SK-N-MC (cell line): ENCODE measurements around the gene TSHZ2.

Experiments
- DNase-seq: peaks from one replicate; pipeline ENCODE4 v3.0.0-alpha.2; 2011; ENCODE audit warnings: low read depth, low spot score
- H3K27ac ChIP-seq: fragments of 200-600 bp; sonication (generic); 2 replicates; pipeline ENCODE4 v1.5.1; 2016; ENCODE audit warnings: mixed run types
- H3K36me3 ChIP-seq: fragments of 200-600 bp; sonication (generic); 2 replicates; pipeline ENCODE4 v1.6.1; 2017; ENCODE audit warnings: antibody characterized with exemption, low read length, mixed read lengths; ENCODE audit not compliant: insufficient read depth
- H3K4me3 ChIP-seq: fragments of 200-600 bp; sonication (generic); 2 replicates; pipeline ENCODE4 v1.5.1; 2016
- H3K9ac ChIP-seq: fragments of 200-600 bp; sonication (generic); 2 replicates; pipeline ENCODE4 v1.8.0; 2017; ENCODE audit warnings: mixed run types, mixed read lengths; ENCODE audit not compliant: insufficient read length
- H3K9me3 ChIP-seq: fragments of 200-600 bp; sonication (generic); 2 replicates; pipeline ENCODE4 v1.6.1; 2017; ENCODE audit warnings: low read depth, mild to moderate bottlenecking, antibody characterized with exemption, low read length, moderate library complexity, mixed read lengths
- EZH2 ChIP-seq: fragments of 200-600 bp; sonication (generic); IDR thresholded peaks from one replicate; pipeline ENCODE4 v1.6.1; 2017; ENCODE audit warnings: antibody characterized with exemption
- FOXP2 ChIP-seq: optimal IDR thresholded peaks from 2 replicates; pipeline ENCODE3; 2011; ENCODE audit warnings: mild to moderate bottlenecking, moderate library complexity; ENCODE audit not compliant: insufficient read depth; ENCODE audit errors: extremely low read length, control extremely low read depth
- POLR2AphosphoS5 ChIP-seq: IDR thresholded peaks from 2 replicates; pipeline ENCODE4 v1.6.1; 2012; ENCODE audit warnings: mild to moderate bottlenecking, low read depth, low read length, borderline replicate concordance

Gene TSHZ2

DNA sequence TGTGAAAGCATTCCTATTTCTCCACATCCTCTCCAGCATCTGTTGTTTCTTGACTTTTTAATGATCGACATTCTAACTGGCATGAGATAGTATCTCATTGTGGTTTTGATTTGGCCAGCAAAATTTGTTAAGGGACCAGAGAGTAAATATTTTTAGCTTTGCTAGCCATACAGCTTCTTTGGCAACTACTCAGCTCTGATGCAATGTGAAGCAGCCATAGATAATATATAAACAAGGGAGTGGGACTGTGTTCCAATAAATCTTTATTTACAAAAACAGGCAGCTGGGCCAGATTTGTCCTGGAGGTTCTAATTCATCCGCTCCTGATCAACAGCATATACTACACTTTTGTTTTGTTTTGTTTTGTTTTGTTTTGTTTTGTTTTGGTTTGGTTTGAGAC lies 418.6 kb downstream of the TSHZ2 start:
- no peak overlapping the region for H3K9ac ChIP-seq
- no peak overlapping the region for H3K4me3 ChIP-seq

DNA sequence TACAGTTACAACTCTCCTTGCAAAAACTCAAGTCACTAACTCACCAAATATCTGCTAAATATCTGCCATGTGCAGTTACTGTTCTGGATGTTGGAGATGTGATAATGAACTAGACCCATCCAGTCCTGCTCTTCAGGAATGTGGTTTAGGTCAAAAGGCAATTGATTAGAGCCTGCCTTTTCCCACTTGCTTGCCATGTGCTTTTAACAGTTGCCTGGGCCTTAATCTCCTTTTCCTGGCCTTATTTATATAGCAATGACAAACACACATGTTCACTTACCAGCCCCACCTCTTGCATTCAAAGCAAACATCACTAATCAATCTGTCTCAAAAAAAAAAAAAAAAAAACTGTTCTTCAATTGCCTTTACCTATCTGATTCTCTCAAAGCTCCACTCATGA lies 422.3 kb downstream of the TSHZ2 start:
- Histone ChIP-seq H3K36me3 (no peaks in the 10 kb centered on the region), H3K4me3 (no peak overlapping the region), H3K9me3 (no peaks in the 10 kb centered on the region), H3K9ac (no peak overlapping the region), H3K27ac (no peak overlapping the region)
- DNase-seq, result no peak
- TF ChIP-seq POLR2AphosphoS5 (no peak), EZH2 (no peak), FOXP2 (no peak)

More for the DNA sequence above, 418.6 kb downstream of the TSHZ2 start:
- Histone ChIP-seq H3K9me3 (no peaks in the 10 kb centered on the region), H3K36me3 (no peaks in the 10 kb centered on the region), H3K27ac (no peak overlapping the region)
- DNase-seq, result no peak
- TF ChIP-seq EZH2, result no peak

DNA sequence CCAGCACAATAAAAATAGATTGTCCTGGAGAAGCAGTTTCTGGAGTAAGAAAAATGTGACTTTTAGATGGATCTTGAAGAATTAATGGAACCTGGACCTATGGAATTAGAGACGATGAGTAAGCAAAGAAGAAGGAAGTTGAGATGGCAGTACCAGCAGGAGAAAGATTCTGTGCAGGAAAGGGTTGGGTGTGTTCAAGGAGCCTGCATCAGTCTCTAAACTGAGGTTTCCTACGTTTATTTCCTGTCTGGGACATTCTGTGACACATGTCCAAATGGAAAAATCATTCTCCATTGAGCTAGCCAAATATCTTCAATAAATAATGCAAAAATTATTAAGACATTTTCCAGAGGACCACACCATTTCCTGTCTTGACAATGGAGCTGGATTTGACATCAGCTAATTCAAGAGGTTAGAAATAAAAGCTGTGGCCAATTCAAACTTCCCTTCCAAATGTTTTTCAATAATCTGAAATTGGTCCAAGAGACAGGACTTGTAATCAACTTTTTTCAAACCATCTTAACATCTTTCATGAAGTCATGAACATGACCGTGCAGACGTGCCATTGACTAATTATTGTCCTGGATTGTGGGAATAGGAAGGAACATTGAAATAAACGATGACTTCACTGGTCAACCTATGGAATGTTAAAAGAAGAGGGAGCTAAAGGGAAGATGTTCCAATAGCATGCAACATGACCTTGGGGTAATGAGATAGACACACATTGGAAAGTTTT lies 423.2 kb downstream of the TSHZ2 start:
- Histone ChIP-seq H3K9ac (no peak overlapping the region), H3K36me3 (no peaks in the 10 kb centered on the region), H3K4me3 (no peak overlapping the region), H3K27ac (no peak overlapping the region), H3K9me3 (no peaks in the 10 kb centered on the region)
- no peak for DNase-seq
- no peak for TF ChIP-seq FOXP2
- TF ChIP-seq EZH2, result no peak
- TF ChIP-seq POLR2AphosphoS5, result no peak

DNA sequence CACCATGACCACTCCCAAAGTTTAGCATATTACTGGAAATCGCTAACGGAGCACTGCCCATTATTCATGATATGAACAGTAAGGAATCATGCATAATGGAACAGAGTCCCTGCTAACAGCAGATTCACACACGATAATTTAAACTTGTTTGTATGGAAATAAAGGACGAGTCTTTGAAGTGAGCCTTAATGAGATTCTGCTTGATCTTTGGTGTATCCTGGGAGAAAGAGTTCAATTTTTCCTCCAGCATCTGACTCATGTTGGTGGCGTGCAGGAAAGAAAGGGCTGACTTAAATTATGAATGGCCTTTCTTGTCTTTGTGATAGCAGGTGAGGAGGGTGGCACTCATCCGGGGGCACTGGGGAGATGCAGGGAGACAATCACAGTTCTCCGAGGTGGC lies 426.9 kb downstream of the TSHZ2 start:
- H3K9me3 ChIP-seq, result no peaks in the 10 kb centered on the region
- no peak for DNase-seq
- TF ChIP-seq EZH2 (no peak), POLR2AphosphoS5 (no peak), FOXP2 (no peak)
- no peaks in the 10 kb centered on the region for H3K36me3 ChIP-seq
- H3K27ac ChIP-seq, result no peak overlapping the region
- no peak overlapping the region for H3K4me3 ChIP-seq
- no peak overlapping the region for H3K9ac ChIP-seq

DNA sequence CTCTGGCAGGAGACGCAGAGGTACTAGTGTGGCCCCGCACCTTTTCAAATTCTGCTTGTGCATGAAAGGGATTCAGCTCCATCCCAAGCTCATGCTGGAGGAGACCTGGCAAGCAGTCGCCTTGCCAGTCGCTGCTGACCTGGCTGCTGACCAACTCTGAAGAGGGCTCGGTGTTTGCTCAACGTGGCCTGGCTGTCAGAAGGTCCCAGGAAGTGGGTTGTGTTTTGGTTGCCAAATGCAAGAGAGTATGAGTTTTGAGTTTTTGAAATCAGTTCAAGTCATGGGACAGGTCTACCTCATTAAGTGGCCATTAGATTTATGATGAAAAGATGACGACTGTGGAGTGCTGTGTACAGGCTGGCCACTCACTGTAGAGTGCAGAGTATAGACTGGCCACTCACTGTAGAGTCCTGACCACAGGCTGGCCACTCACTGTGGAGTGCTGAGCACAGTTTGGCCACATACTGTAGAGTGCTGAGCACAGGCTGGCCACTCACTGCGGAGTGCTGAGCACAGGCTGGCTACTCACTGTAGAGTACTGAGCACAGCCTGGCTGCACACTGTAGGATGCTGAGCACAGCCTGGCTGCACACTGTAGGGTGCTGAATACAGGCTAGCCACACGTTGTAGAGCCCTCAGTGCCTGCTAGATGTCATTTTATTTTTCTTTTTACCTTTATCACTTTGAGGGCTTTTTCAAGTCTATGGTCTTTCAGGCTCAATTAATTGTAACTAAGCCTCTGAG lies 427.6 kb downstream of the TSHZ2 start:
- DNase-seq, result no peak
- TF ChIP-seq POLR2AphosphoS5, result no peak
- TF ChIP-seq FOXP2, result no peak
- no peak for TF ChIP-seq EZH2
- Histone ChIP-seq H3K27ac (no peak overlapping the region), H3K4me3 (no peak overlapping the region), H3K9ac (no peak overlapping the region), H3K9me3 (no peaks in the 10 kb centered on the region), H3K36me3 (no peaks in the 10 kb centered on the region)

DNA sequence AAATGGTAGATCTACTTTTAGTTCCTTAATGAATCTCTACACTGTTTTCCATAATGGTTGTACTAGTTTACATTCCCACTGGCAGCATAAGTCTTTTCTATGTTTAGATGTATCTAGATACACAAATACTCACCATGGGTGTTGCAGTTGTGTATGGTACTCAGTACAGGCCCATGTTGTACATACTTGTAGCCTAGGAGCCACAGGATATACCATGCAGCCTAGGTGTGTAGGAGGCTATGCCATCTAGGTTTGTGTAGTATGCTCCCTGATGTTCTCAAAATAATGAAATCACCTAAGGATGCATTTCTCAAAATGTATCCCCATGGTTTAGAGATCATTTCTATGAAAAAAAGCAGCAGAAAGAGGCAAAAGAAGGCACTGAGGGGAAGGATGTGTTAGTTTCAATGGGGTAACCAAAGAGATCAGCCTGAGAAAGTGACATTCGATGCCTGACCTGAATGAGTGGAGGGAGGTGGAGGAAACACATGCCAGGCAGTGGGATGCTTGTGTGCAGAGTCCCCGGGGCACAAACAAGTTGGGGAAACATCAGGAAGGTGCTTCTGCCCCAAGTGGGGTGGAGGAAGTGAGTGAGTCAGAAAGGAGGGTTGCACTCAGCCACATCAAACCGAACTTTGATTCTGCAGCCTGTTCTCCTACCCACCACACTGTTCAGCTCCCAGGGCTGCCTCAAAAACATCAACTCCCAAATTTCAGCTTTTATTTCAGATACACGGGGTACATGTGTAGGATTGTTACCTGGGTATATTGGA lies 430.3 kb downstream of the TSHZ2 start:
- TF ChIP-seq FOXP2, result no peak
- no peaks in the 10 kb centered on the region for H3K9me3 ChIP-seq
- no peak overlapping the region for H3K9ac ChIP-seq
- DNase-seq, result no peak
- no peak overlapping the region for H3K4me3 ChIP-seq
- no peak overlapping the region for H3K27ac ChIP-seq
- no peaks in the 10 kb centered on the region for H3K36me3 ChIP-seq

DNA sequence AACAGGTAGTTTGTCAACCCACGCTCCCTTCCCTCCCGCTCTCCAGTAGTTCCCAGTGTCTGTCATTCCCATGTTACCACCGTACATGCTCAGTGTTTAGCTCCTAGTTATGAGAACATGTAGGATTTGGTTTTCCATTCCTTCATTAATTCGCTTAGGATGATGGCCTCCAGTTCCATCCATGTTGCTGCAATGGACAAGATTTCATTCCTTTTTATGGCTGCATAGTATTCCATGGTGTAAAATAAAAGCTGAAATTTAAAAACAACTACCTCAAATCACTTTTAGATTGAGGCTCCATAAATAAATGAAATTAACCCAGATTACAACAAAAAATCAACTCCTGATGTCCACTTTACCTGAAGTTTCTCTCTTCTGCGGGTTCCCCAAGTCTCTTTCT lies 430.9 kb downstream of the TSHZ2 start:
- H3K9me3 ChIP-seq, result no peaks in the 10 kb centered on the region
- H3K36me3 ChIP-seq, result no peaks in the 10 kb centered on the region
- H3K27ac ChIP-seq, result no peak overlapping the region
- DNase-seq, result no peak
- TF ChIP-seq EZH2 (no peak), FOXP2 (no peak), POLR2AphosphoS5 (no peak)
- no peak overlapping the region for H3K4me3 ChIP-seq
- no peak overlapping the region for H3K9ac ChIP-seq

DNA sequence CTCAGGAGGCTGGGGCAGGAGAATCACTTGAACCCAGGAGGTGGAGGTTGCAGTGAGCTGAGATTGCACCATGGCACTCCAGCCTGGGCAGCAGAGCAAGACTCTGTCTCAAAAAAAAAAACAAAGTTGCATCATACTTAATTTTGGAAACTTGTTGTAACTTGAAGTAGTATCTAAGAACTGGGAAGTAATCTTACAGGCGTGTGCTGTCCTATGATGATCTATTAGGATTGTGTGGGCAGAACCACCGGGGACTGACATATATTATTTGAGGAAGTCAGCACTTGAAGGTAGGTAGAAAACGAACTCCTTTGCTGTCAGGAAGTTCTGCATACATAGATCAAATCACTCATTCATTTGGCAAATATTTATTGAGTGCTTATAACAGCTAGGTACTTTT lies 433.0 kb downstream of the TSHZ2 start:
- no peak for DNase-seq
- TF ChIP-seq POLR2AphosphoS5 (no peak), FOXP2 (no peak), EZH2 (no peak)
- Histone ChIP-seq H3K4me3 (no peak overlapping the region), H3K9ac (no peak overlapping the region), H3K27ac (no peak overlapping the region), H3K36me3 (no peaks in the 10 kb centered on the region), H3K9me3 (no peaks in the 10 kb centered on the region)

DNA sequence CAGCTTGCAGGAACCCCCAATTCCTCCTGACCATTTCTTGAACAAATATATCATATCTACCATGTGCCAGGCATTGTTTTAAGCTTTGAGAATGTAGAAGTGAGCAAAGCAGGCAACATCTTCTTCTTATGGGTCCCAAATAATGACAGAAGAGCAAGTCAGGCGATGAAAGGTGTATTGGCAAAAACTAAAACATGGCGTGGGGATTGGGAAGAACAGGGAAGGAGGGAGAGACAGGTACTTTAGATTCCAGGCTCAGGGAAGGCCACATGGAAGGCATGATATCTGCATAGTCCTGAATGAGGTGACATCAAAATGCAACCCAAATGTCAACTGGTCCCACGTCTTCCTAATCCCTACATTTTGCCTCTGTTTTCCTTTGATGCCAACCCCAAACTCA lies 434.4 kb downstream of the TSHZ2 start:
- Histone ChIP-seq H3K4me3 (no peak overlapping the region), H3K9ac (no peak overlapping the region), H3K9me3 (no peaks in the 10 kb centered on the region), H3K27ac (no peak overlapping the region), H3K36me3 (no peaks in the 10 kb centered on the region)
- no peak for TF ChIP-seq FOXP2
- TF ChIP-seq EZH2, result no peak
- TF ChIP-seq POLR2AphosphoS5, result no peak
- no peak for DNase-seq
